DND-41 (cell line): Measurements from ENCODE around the gene RASGRP4.
"Not testable (repeated sequence)": the region's sequence is repeated elsewhere in the genome, so short reads cannot be mapped to it uniquely, and the experiment has no call there.

ENCODE experiments used
- CTCF ChIP-seq: IDR thresholded peaks from 2 replicates; pipeline ENCODE4 v1.5.1; 2012; ENCODE audit warnings: borderline replicate concordance, low read length, moderate library complexity, mild to moderate bottlenecking; ENCODE audit not compliant: poor library complexity, severe bottlenecking; ENCODE audit errors: extremely low read depth
- EZH2 ChIP-seq: IDR thresholded peaks from 3 replicates; pipeline ENCODE4 v1.6.1; 2012; ENCODE audit warnings: borderline replicate concordance, low read depth, mild to moderate bottlenecking, moderate library complexity, low read length, inconsistent platforms; ENCODE audit not compliant: severe bottlenecking

GRCh38 chr19:38427035-38427677, 1.1 kb upstream of the RASGRP4 start:
- not testable (repeated sequence) for TF ChIP-seq CTCF, EZH2
